ENCODE measurements around the gene ARHGEF38.
"Not testable (repeated sequence)": the region's sequence is repeated elsewhere in the genome, so short reads cannot be mapped to it uniquely, and the experiment has no call there.

The ARHGEF38 gene

GRCh38 chr4:105563352-105563751, 10.9 kb downstream of the ARHGEF38 start:
- no peak for DNase-seq

- DNase-seq = no peak
These were observed 16.2 kb downstream of the ARHGEF38 start for GRCh38 chr4:105568584-105568983.

GRCh38 chr4:105569057-105569865, 16.8 kb downstream of the ARHGEF38 start:
- no peak for DNase-seq

GRCh38 chr4:105569866-105570236, 17.4 kb downstream of the ARHGEF38 start:
- DNase-seq = no peak

- DNase-seq = no peak
These were observed 19.9 kb downstream of the ARHGEF38 start for GRCh38 chr4:105572296-105572695.

GRCh38 chr4:105586638-105587328, 34.4 kb downstream of the ARHGEF38 start:
- DNase-seq = no peak

- no peak for DNase-seq
These were observed 35.4 kb downstream of the ARHGEF38 start for GRCh38 chr4:105587841-105588240.

GRCh38 chr4:105588252-105588651, 35.8 kb downstream of the ARHGEF38 start:
- DNase-seq = no peak

- DNase-seq = no peak
These were observed 39.2 kb downstream of the ARHGEF38 start for GRCh38 chr4:105591573-105591972.

GRCh38 chr4:105594099-105595010, 41.9 kb downstream of the ARHGEF38 start:
- DNase-seq = no peak

GRCh38 chr4:105596684-105597083, 44.3 kb downstream of the ARHGEF38 start:
- no peak for DNase-seq

- DNase-seq = no peak
These were observed 45.6 kb downstream of the ARHGEF38 start for GRCh38 chr4:105598052-105598451.

GRCh38 chr4:105598787-105599186, 46.4 kb downstream of the ARHGEF38 start:
- DNase-seq = no peak

GRCh38 chr4:105599482-105599881, 47.1 kb downstream of the ARHGEF38 start:
- no peak for DNase-seq

- no peak for DNase-seq
These were observed 47.7 kb downstream of the ARHGEF38 start for GRCh38 chr4:105599932-105600655.

- DNase-seq = no peak
These were observed 48.5 kb downstream of the ARHGEF38 start for GRCh38 chr4:105600951-105601350.

GRCh38 chr4:105601406-105601805, 49.0 kb downstream of the ARHGEF38 start:
- no peak for DNase-seq

GRCh38 chr4:105603158-105603557, 50.7 kb downstream of the ARHGEF38 start:
- DNase-seq = no peak

- no peak for DNase-seq
These were observed 53.1 kb downstream of the ARHGEF38 start for GRCh38 chr4:105605493-105605892.

GRCh38 chr4:105607876-105608275, 55.5 kb downstream of the ARHGEF38 start:
- no peak for DNase-seq

- not testable (repeated sequence) for DNase-seq
These were observed 57.4 kb downstream of the ARHGEF38 start for GRCh38 chr4:105609819-105610218.

- DNase-seq = no peak
These were observed 60.9 kb downstream of the ARHGEF38 start for GRCh38 chr4:105613306-105613705.

Data from CD4-positive, alpha-beta T cell treated with Interleukin-15 for 1 hour (primary cell).